EH (cell line): Measurements from ENCODE around the gene INTS1.

ENCODE experiments used
- DNase-seq: peaks from one replicate; pipeline ENCODE4 v3.0.0-alpha.2; 2015; ENCODE audit warnings: low read depth

Gene INTS1

DNA sequence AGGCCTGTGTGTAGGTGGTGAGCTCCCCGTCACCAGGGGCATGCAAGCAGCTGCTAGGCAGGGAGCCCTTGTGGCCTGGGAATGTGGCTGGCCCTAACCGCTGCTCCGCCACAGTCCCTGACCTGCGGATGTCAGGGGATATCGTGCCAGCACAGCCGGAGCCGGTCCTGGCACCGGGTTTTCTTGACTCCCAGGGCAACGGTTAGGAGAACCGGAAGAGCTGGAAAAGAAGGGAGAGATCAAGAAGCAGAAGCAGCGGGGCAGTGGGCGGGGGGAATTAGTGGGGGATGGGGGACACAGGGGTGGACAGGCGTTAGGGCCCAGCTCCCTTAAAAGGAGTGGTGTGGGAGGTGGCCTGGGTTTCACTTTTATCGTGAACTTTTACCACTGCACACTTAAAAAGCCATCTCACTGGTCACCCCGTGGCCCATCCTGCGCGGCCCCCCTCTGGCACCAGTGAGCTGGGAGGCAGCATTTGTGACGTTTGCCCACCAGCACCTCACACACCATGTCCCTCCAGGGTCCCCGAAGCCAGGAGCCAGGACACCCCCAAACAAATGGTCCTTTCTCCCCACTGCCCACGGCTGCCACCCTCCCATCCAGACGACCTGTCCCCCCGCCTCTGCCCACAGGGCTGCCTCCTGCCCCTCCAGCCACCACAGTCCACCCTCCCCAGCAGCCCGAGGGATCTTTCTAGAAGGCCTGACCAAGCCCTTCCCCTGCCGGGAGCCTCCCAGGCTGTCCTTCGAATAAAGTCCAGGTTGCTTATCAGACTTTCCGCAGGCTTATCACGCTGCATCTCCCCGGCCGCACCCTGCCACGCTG lies 43.2 kb downstream of the INTS1 start:
- DNase-seq, result peak; percentile 39

DNA sequence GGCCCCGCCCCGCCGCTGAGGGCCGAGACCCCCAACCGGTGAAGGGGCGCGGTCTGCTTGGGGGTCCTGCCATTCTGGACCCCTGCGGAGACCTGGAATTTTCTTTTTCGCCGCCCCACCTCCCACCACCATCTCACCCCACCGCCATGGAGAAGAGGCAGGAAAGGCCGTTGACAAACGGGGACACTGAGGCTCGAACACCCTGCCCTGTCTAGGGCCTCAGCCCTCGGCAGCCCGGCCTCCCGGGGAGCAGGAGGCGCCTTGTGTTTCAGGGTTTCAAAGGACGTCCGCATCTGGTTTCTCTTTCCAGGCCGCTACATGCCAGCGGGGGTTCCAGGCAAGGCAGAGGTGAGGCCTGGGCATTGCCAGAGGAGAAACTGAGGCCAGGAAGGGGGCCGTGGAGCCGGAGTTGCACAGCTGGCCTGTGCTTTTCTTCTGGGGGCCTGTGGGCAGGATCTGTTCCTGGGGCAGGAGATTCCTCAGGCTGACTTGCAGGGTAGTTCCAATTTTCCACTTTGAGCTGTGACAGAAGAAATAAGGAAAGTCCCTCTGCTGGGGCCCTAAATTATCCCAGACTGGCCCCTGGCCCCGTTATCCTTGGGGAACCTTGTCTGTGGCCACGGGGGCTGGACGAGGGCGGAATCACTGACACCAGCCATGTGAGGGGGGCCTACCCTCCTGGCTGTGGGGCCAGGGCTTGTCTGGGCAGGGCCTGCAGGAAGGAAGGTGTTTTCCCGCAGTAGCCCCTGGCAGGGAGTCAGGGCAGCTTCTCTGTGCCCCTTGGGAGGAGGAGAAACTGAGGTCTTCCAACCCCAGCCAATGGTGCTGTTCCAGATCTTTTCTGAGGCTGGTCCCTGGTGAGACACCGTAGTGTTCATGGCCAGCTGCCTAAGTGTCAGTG lies 44.0 kb downstream of the INTS1 start:
- peak; percentile 34 for DNase-seq

DNA sequence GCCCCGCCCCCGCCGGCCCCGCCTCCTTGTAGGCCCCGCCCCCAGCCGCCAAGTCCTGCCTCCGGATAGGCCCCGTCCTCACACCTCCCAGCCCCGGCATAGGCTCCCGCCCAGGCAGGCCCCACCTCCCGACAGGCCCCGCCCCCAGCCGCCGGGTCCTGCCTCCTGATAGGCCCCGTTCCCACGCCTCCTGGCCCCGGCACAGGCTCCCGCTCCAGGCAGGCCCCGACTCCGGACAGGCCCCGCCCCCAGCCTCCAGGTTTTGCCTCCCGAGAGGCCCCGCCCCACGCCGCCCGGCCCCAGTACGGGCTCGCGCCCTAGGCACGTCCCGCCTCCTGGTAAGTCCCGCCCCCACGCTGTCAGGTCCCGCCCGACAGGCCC lies 44.7 kb downstream of the INTS1 start:
- peak; percentile 99 for DNase-seq

GRCh38 chr7:1458683-1459511 lies 45.3 kb downstream of the INTS1 start, which contains the start of gene MICALL2:
TSS of gene MICALL2 (minus strand) at chr7:1459470. CDS start at chr7:1459326, 144 bp downstream.
- DNase-seq, result peak; percentile 94

- DNase-seq, result peak; percentile 33
Observed at GRCh38 chr7:1457949-1458682, 46.1 kb downstream of the INTS1 start.

DNA sequence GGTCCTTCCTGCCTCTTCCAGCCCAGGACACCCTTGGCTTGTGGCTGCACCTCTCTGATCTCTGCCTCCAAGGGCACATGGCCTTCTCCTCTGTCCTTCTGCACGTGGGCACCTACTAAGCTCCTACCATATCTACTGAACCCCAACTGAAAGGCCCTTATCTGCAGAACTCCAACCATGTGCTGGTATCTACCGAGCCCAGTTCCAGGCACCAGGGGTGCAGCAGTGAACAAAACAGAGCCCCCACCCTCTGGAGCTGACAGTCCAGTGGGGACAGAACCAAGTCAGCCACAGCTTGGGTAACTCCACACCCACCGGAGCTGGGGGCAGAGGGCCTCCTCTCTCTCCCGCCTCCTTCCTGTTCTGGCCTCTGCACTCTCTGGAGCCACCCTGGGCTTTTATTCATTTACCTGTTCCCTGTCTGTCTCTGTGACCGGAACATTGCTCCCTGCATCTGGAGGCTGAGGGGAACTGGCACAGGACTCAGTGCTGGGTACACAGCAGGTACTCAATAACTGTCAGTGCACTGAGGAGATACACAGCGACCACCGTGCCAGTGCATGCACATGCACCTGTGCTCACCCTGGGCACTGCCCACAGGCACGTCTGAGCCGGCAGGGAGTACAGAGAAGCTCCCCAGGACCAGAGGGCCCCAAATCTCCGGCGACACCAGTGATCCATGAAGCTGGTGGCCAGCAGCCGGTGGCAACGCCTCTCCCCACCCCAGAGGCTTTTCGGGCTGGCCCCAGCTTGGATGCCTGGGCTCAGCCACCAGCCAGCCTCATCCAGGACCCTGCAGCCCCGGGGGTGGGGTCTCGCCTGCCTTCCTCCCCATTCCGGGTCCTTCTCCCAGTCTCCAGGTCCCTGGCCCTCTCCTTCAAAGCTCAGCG lies 46.9 kb downstream of the INTS1 start:
- no peak for DNase-seq

GRCh38 chr7:1455955-1456354 lies 48.2 kb downstream of the INTS1 start:
- DNase-seq, result no peak

DNA sequence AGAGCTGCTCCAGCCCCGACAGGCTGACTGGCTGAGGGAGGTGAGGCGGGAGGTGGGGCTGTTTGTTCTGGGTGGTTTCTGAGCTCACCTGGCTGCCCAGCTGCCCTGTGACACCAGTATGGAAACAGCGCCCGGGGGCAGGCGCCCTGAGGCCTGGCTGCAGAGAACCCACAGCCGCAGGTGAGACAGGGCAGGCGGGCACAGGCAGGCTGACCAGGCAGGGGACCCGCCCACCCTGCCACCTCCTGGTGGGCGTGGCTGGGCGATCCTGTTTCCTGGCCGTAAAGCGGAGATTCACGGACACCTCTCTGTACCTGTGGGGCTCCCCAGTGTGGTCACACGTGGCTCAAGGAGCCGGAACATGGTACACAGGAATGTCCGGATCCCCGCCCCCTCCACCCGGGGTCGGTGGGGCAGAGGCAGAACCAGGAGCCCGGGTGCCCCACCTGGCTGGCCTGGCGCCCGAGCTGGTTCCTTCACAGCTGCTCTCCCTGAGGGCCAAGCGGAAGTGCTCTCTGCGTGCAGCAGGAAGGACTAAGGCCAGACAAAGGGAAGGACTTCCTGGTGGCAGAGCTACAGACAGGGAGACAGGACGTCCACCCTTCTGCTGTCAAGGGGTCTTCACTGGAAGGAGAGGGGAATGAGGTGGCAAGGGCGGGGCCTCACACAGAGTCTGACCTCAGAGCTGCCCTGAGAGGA lies 48.8 kb downstream of the INTS1 start:
- DNase-seq, result no peak

DNA sequence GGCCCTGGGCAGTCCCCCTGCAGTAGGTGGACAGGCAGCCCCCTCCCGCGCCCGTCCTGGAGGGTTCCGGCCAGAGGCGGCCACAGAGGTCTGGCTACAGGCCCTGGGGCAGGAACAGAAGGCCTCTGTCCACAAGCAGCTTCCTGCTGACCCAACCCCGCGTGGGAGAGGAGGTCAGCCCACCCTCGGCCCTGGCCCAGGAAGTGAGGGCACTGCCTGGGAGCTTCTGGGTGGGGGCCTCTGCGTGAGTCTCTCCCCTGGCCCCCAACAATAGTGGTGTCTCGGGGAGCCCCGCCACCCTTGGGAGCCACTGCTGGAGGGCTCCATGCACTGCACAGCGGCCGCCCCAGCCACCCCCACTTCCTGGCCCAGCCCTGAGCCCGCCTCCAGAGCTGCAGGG lies 49.6 kb downstream of the INTS1 start:
- no peak for DNase-seq

DNA sequence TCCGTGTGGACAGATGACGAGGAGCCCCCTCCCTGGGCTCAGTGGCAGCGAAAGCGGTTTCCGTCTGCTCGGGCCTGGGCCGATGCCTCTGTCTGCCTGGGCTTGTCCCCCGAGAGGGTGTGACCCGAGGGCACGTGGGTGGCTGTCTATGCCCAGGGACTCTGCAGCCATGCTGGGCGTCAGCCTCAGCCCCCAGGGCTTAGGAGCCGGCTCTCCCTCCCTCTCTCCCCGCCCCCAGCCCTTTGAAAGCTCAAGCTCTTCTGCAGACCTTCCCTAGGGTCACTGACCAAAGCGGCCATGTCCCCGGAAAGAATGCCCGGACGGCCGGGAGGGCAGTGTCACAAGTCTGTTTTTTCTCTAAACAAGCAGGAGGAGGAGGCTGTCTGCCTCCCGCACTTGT lies 52.0 kb downstream of the INTS1 start:
- no peak for DNase-seq

- no peak for DNase-seq
Observed at GRCh38 chr7:1450987-1451386, 53.2 kb downstream of the INTS1 start.

DNA sequence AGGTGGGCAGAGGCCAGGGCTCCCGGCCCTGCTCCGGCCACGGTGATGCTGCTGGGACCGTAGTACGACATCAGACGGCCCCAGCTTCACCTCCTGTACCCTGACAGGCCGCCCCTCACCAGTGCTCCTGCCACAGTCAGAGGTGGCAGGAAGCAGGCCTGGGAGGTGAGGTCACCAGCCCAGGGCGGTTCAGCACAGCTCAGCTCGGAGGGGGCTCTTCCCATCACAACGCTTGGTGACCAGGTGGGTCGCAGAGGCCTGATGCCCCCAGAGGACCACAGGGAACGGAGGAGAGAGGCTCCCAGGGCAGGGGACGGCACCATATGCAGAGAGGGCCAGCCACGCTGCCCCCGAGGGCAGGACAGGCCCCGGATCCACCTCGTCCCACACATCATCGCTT lies 53.8 kb downstream of the INTS1 start:
- no peak for DNase-seq

- DNase-seq, result no peak
Observed at GRCh38 chr7:1449951-1450350, 54.2 kb downstream of the INTS1 start.

- no peak for DNase-seq
Observed at GRCh38 chr7:1449501-1449900, 54.7 kb downstream of the INTS1 start.

DNA sequence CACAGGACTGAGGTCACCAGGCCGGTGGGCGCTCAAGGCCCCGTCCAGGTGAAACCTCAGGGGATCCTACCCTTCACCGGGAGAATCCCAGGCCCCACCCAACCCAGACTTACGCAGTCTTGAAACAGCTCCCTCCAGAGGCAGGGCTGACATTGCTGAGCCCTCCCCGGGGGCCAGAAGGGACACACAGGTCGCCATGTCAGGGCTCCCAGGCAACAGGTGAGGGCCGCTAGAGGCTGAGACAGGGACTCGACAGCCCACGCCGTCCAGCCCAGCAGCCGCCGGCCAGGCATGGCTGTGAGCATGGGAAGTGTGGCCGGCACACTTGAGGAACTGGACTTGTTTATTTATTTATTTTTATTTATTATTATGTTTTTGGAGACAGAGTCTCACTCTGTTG lies 55.2 kb downstream of the INTS1 start:
- DNase-seq, result no peak

- DNase-seq, result peak; percentile 15
Observed at GRCh38 chr7:1447551-1448244, 56.5 kb downstream of the INTS1 start.

DNA sequence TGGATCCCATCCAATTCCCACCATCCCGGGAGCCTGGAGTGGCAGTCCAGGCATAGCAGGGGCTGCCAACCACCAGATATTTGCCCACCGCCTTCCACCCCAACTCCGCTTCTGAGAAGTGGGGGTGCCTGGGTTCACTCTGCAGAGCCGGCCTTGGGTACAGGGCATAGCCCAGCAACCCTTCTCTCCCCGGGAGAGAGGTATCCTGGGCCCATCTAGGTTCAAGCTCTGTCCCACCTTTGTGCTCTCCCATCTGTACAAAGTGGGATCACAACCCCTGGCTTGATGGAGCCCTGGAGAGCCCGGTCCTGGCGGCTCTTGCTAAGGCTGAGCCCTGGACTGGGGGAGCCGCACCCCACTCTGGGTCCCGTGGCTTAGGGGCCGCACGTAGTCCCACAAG lies 57.1 kb downstream of the INTS1 start:
- no peak for DNase-seq

GRCh38 chr7:1446620-1447032 lies 57.6 kb downstream of the INTS1 start:
- no peak for DNase-seq

DNA sequence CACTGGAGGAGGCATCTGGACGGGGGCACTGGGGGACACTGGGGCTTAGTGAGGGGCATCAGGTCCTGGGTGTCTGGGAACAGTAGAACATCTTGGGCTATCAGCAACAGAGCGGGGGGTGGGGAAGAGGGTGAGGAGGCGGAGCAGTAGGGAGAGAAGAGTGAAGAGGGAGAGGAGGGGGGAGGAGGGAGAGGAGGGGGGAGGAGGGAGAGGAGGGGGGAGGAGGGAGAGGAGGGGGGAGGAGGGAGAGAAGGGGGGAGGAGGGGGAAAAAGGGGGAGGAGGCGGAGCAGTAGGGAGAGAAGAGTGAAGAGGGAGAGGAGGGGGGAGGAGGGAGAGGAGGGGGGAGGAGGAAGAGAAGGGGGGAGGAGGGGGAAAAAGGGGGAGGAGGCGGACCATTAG lies 58.2 kb downstream of the INTS1 start:
- peak; percentile 66 for DNase-seq
